GM19240 (cell line): Measurements from ENCODE around the gene LMX1A.

ENCODE experiments used
- DNase-seq: peaks from one replicate; pipeline ENCODE4 v3.0.0; 2011; ENCODE audit warnings: low spot score; ENCODE audit not compliant: insufficient read length

Gene LMX1A

GRCh38 chr1:165276314-165276713 lies 80.2 kb downstream of the LMX1A start:
- no peak for DNase-seq

DNA sequence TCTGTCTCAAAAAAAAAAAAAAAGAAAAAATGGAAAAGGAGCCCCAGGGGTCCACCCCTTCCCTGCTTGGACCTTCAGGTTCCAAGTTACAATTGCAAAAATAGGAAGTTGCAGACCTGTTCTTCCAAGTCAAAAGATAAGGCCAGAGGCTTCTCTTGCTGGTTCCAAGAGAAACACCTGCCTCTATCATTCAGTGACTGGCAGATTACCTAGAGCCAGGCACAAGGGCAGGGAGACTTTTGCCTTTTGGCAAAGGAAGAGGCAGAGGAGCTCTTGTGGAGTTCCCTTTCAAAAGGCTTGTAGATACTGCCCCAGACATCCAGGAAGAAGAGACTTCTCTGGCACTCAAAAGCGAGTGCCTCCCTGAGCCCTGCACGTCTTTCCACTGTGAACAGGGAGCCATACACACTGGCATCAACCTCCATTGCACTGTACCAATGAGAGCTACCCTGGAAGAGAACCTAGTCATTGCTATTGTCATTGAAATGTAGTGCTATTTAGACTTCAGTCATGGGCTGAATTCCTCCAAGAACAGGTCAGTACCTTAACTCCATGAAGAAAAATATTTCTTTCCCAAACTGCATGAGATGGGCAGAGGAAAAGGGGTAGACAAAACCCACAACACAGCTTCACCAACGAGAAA lies 91.2 kb downstream of the LMX1A start:
- no peak for DNase-seq

GRCh38 chr1:165259706-165260428 lies 96.6 kb downstream of the LMX1A start:
- no peak for DNase-seq

DNA sequence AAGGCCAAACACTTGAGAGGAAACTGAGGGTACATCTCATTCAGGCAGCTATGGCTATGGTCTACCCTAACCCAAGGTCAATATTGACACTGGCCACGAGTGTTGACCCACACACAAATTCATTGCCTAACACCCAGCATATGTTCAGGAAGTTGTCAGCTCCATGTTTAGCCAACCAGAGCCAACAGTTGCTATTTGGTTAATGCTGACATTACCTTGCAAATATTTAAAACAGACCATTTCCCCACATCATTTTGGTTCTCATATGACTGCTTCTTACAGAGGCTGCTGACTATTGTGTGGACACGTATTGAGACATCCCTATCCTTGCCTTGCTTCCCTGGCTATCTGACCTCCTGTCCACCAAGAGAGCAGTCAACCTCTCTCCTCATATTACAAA lies 97.3 kb downstream of the LMX1A start:
- no peak for DNase-seq

- DNase-seq, result peak; percentile 28
Measured at GRCh38 chr1:165257969-165258459, 98.5 kb downstream of the LMX1A start.

DNA sequence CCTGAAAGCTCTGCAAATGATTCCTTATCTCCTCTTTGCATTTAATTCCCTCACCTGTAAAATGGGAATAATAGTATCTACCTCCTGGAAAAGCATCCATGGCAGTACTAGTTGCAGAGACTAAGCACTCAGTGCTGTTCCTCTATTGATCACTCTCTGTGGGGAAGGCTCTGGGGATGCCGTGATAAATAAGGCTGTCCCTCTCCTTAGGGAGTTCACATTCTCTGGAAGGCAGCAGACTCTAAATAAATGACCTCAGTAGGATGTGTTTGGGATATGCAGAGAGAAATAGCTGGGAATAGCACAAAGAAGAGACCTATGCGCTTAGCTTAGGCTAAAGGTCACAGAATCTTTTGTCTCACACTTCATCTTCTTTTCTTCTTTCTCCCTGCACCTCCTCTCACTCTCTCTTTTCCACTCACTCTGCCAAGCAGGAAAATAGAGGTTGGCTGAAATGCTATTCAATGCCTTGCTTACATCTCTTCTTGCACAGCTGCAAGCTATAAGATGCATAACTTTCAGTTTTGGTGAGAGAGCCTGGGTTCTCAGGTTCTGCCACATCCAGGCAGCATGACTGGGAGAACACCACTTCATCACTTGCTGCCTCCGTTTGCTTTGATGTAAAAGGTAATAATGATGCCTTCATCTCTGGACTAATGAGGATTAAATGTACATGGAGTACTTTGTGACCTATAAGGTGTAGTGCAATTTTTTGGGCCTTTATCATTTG lies 101.5 kb downstream of the LMX1A start:
- DNase-seq, result no peak

DNA sequence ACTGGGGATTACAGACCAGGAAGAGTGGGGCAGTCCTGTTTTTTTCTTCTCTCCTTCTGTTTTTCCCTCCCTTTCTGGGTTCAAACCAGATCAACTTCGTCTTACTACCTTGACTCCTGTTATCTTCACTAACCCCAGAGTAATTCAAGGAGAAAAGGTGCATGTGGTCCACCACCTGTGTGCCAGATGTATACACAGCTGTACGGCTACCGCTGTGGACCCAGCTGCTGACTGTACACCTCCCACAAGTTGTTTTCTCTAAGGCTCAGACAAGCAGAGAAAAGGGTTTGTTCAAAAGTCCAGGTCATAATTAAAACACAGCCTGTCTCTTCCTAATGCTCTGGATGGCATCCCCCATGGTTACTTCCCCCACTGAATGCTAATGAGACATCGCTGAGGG lies 102.1 kb downstream of the LMX1A start:
- no peak for DNase-seq

GRCh38 chr1:165253818-165254254 lies 102.7 kb downstream of the LMX1A start:
- DNase-seq, result no peak

GRCh38 chr1:165248969-165249571 lies 107.4 kb downstream of the LMX1A start:
- no peak for DNase-seq

- no peak for DNase-seq
Measured at GRCh38 chr1:165241952-165242351, 114.6 kb downstream of the LMX1A start.

- DNase-seq, result no peak
Measured at GRCh38 chr1:165241321-165241720, 115.2 kb downstream of the LMX1A start.

DNA sequence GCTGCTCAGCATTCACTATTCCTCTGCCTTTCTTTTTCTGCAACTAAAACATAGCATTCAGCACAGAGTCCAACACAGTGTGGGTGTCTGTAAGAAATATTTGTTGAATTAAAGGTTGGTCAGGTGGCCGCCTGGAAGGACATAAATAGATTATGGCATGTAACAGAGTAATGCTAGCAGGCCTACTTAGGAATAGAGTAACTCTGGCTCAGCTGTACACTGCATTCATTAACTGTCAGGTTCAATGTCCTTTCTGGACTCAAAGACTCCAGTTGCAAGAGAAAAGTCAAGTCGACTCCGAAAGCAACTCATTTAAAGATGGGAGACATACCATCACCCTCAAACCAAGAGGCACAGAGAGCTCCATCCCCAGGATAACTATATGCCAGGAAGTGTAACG lies 116.0 kb downstream of the LMX1A start:
- no peak for DNase-seq

DNA sequence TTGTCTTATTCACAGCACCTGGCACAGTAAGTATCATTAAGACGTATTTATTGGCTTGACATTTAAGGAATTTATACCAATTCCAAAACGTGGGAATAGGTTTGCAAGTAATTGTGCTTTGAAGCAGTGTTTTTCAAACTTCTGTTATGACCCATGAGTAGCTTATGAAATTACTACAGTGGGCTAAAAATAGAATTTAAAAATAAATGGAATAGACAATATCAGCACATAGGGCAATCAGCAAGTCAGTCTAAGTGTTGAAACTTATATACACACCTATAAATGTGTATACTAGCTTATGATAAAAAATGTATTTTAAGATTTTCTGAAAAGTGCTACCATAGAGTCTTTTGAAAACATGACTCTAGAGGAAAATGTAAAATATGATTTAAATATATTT lies 116.6 kb downstream of the LMX1A start:
- no peak for DNase-seq

- no peak for DNase-seq
Measured at GRCh38 chr1:165235777-165236291, 120.7 kb downstream of the LMX1A start.

GRCh38 chr1:165235155-165235776 lies 121.2 kb downstream of the LMX1A start:
- no peak for DNase-seq

DNA sequence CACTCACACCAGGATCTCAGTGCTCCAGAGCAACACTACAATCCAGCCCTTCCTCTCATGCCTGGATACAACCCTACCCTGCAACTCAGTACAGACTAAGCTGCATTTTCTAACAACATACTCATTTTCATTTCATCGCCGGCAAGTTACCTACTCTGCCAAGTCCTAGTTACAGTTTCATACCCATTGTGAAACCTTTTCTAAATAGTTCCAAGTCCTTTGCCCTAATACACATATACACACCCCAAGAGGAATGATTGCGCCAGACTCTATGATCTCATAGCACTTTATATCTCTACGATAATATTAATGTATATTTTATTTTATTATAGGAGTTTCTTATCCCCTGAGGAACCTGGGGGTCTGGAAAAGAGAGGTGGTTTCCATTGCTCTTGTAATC lies 122.4 kb downstream of the LMX1A start:
- DNase-seq, result no peak

DNA sequence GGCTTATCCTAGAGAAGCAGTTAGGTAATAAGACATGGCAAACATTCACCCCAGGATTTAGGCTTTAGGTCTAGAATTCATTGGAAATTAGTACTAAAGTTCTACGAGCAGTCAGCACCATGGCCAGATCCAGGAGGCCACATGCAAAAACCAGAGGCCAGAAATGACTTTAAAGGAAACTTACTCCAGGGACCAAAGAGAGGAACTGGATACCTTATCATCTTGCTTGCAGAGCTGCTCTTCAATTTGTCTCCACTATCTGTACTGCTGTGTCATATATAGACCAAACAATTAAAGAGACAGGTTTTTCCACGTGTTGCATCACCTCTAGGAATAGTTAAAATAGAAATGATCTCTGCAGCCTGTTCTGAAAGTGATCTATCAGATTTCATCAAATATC lies 127.8 kb downstream of the LMX1A start:
- no peak for DNase-seq

DNA sequence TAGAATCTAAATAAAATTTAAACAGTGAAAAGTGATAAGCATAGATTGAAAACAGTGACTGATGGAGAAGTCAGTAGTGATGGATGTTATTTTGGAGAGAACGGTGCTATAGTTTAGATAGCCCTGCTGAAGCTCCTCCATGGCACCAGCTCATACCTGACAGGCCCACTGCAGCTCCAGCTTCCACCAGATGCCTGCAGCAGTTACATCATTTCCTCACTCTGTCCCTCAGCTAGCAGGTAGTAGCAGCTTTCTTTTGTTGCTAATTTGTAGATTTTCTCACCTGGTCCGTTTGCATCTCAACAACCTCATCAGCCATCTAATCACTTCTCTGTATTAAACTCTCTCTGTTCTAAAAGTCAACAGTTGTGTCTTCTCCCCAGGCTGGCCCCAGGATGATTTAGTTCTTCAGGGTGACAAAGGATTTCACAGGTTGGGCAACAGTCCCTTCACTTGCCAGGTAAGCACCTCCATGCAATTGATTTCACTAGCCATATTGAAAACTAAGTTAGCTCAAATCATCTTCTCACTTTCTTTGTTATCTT lies 128.3 kb downstream of the LMX1A start:
- DNase-seq, result no peak

DNA sequence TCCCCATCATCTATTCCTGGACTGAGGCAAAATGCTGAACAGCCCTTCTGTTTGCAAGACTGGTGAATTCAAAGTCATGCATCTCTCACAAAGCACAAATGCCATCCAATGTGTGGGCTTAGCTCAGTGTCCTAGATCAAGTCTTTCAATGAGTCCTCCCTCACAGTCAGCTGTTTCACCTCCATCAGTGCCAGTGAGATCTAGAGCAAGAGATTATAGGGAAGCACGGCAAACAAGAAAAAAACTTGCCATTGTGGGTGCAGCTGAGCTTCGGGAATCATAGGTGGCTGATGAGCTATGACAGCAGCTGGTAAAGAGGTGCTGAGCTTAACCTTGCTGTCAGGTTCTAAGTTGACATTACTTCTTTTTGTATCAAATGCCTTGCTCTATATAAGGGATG lies 130.2 kb downstream of the LMX1A start:
- no peak for DNase-seq

- no peak for DNase-seq
Measured at GRCh38 chr1:165225650-165226049, 130.9 kb downstream of the LMX1A start.

GRCh38 chr1:165225062-165225461 lies 131.5 kb downstream of the LMX1A start:
- DNase-seq, result no peak
